MM.1S (cell line): ENCODE data around the gene COLGALT1.

Source experiments
- DNase-seq: peaks from one replicate; pipeline ENCODE4 v3.0.0-alpha.2; 2015
- H2AFZ ChIP-seq: fragments of 300-600 bp; sonication (generic); 2 replicates; pipeline ENCODE4 v1.6.0; 2016; ENCODE audit warnings: antibody characterized with exemption, low read length
- H3F3A ChIP-seq: fragments of 300-600 bp; sonication (generic); 2 replicates; pipeline ENCODE4 v1.6.1; 2016; ENCODE audit warnings: mild to moderate bottlenecking, antibody characterized with exemption, low read length, moderate library complexity, mixed read lengths; ENCODE audit not compliant: insufficient read depth
- H3K27ac ChIP-seq: fragments of 300-600 bp; sonication (generic); 2 replicates; pipeline ENCODE4 v1.5.1; 2016; ENCODE audit warnings: mild to moderate bottlenecking, low read length
- H3K27me3 ChIP-seq: fragments of 300-600 bp; sonication (generic); replicated peaks from 2 replicates; pipeline ENCODE4 v1.6.0; 2016; ENCODE audit warnings: low read length; ENCODE audit not compliant: insufficient read depth
- H3K36me3 ChIP-seq: fragments of 300-600 bp; sonication (generic); replicated peaks from 2 replicates; pipeline ENCODE4 v1.6.1; 2016; ENCODE audit warnings: mild to moderate bottlenecking, low read length, mixed read lengths; ENCODE audit not compliant: insufficient read depth
- H3K4me1 ChIP-seq: fragments of 300-600 bp; sonication (generic); 2 replicates; pipeline ENCODE4 v1.6.1; 2016; ENCODE audit warnings: low read length, mixed read lengths
- H3K4me2 ChIP-seq: fragments of 300-600 bp; sonication (generic); 2 replicates; pipeline ENCODE4 v1.6.0; 2016; ENCODE audit warnings: low read depth, low read length
- H3K4me3 ChIP-seq: fragments of 300-600 bp; sonication (generic); 2 replicates; pipeline ENCODE4 v1.5.1; 2016; ENCODE audit warnings: low read length, mixed read lengths
- H3K79me2 ChIP-seq: fragments of 300-600 bp; sonication (generic); 2 replicates; pipeline ENCODE4 v1.6.1; 2016; ENCODE audit warnings: mixed run types, low read length, mixed read lengths
- H3K9ac ChIP-seq: fragments of 300-600 bp; sonication (generic); 2 replicates; pipeline ENCODE4 v1.6.1; 2016; ENCODE audit warnings: low read length, mixed read lengths
- H3K9me2 ChIP-seq: fragments of 300-600 bp; sonication (generic); replicated peaks from 2 replicates; pipeline ENCODE4 v1.6.1; 2016; ENCODE audit warnings: mild to moderate bottlenecking, low read length, mixed read lengths; ENCODE audit not compliant: insufficient read depth
- H3K9me3 ChIP-seq: fragments of 300-600 bp; sonication (generic); replicated peaks from 2 replicates; pipeline ENCODE4 v1.6.1; 2016; ENCODE audit warnings: mild to moderate bottlenecking, low read length, mixed read lengths; ENCODE audit not compliant: insufficient read depth
- H4K20me1 ChIP-seq: fragments of 300-600 bp; sonication (generic); 2 replicates; pipeline ENCODE4 v1.6.1; 2016; ENCODE audit warnings: mild to moderate bottlenecking, low read length, moderate library complexity, mixed read lengths; ENCODE audit not compliant: insufficient read depth
- CTCF ChIP-seq: fragments of 300-600 bp; sonication (generic); IDR thresholded peaks from 2 replicates; pipeline ENCODE4 v1.5.1; 2016; ENCODE audit warnings: antibody characterized with exemption, low read length, mixed read lengths
- EZH2 ChIP-seq: fragments of 300-600 bp; sonication (generic); optimal IDR thresholded peaks from 2 replicates; pipeline ENCODE3; 2017; ENCODE audit warnings: low read depth, mild to moderate bottlenecking, antibody characterized with exemption, low read length, mixed read lengths
- EZH2phosphoT487 ChIP-seq: fragments of 300-600 bp; sonication (generic); IDR thresholded peaks from 2 replicates; pipeline ENCODE4 v1.6.1; 2018; ENCODE audit warnings: antibody characterized with exemption, low read length

The COLGALT1 gene

GRCh38 chr19:17598953-17599352 lies 43.5 kb downstream of the COLGALT1 start:
- Histone ChIP-seq H3K9me2 (no peaks in the 10 kb centered on the region), H3K36me3 (no peaks in the 10 kb centered on the region), H2AFZ (no peak overlapping the region), H3K9me3 (no peaks in the 10 kb centered on the region), H4K20me1 (no peaks in the 10 kb centered on the region), H3K4me1 (no peaks in the 10 kb centered on the region), H3K9ac (no peak overlapping the region), H3K27me3 (peaks cover 77% of the 10 kb centered on the region), H3K79me2 (no peaks in the 10 kb centered on the region), H3K27ac (no peak overlapping the region), H3K4me2 (no peak overlapping the region), H3K4me3 (no peak overlapping the region), H3F3A (no peaks in the 10 kb centered on the region)
- no peak for TF ChIP-seq EZH2
- no peak for TF ChIP-seq CTCF
- no peak for TF ChIP-seq EZH2phosphoT487
- DNase-seq, result no peak

GRCh38 chr19:17599780-17600179 lies 44.3 kb downstream of the COLGALT1 start:
- Histone ChIP-seq H2AFZ (no peak overlapping the region), H3K79me2 (no peaks in the 10 kb centered on the region), H3K27ac (no peak overlapping the region), H3F3A (no peaks in the 10 kb centered on the region), H3K4me3 (no peak overlapping the region), H4K20me1 (no peaks in the 10 kb centered on the region), H3K9me3 (no peaks in the 10 kb centered on the region), H3K9ac (no peak overlapping the region), H3K27me3 (peaks cover 80% of the 10 kb centered on the region), H3K4me2 (no peak overlapping the region), H3K36me3 (no peaks in the 10 kb centered on the region), H3K9me2 (no peaks in the 10 kb centered on the region), H3K4me1 (no peaks in the 10 kb centered on the region)
- no peak for DNase-seq
- no peak for TF ChIP-seq EZH2
- no peak for TF ChIP-seq EZH2phosphoT487
- no peak for TF ChIP-seq CTCF

GRCh38 chr19:17601683-17602082 lies 46.2 kb downstream of the COLGALT1 start:
- DNase-seq, result no peak
- Histone ChIP-seq H3K4me3 (no peak overlapping the region), H4K20me1 (no peaks in the 10 kb centered on the region), H3K9me2 (no peaks in the 10 kb centered on the region), H3K79me2 (no peaks in the 10 kb centered on the region), H3K4me2 (no peak overlapping the region), H3F3A (no peaks in the 10 kb centered on the region), H3K27ac (no peak overlapping the region), H3K36me3 (no peaks in the 10 kb centered on the region), H3K4me1 (0 out of 2 replicates have a peak, but pooled peaks cover 6% of the 10 kb centered on the region), H3K27me3 (peaks cover 74% of the 10 kb centered on the region), H3K9ac (no peak overlapping the region), H2AFZ (no peak overlapping the region), H3K9me3 (no peaks in the 10 kb centered on the region)
- TF ChIP-seq CTCF, result no peak
- no peak for TF ChIP-seq EZH2
- TF ChIP-seq EZH2phosphoT487, result no peak
